SK-N-SH (cell line): ENCODE data around the gene SLC1A2. TPM values are rescaled to one million over a fixed set of nuclear protein-coding genes. Genes with fewer than 3 reads are reported as not detected.

Experiments
- CTCF ChIA-PET: fragments of 300-600, 350-600 bp; formaldehyde crosslinking; extraction: SDS; loops from one replicate; lab custom pipeline; 2021; lab: Yijun Ruan, JAX
- POLR2A ChIA-PET: fragments of 350-600 bp; sonication (Branson Sonifier 250); formaldehyde crosslinking; extraction: SDS; loops from one replicate; lab custom pipeline; 2020; ENCODE audit warnings: antibody characterized with exemption, inconsistent platforms; lab: Yijun Ruan, JAX
- DNase-seq: peaks from one replicate; pipeline ENCODE4 v3.0.0; 2012
- H2AFZ ChIP-seq: fragments of 200-600 bp; sonication (generic); 2 replicates; pipeline ENCODE4 v1.8.1; 2016; ENCODE audit warnings: antibody characterized with exemption, mild to moderate bottlenecking, low read depth
- H3F3A ChIP-seq: fragments of 200-600 bp; sonication (generic); replicated peaks from 2 replicates; pipeline ENCODE3; 2016; ENCODE audit warnings: antibody characterized with exemption, mild to moderate bottlenecking; ENCODE audit not compliant: insufficient read depth
- H3K27ac ChIP-seq, 2 experiments: fragments of 200-500 bp in 1 of 2; fragments of 200-600 bp in 1 of 2; sonication (Bioruptor generic) in 1 of 2; sonication (generic), shearing (Covaris generic) in 1 of 2; 2 replicates each; pipeline versions ENCODE4 v1.5.1 to v1.6.1; 2014 to 2016; ENCODE audit warnings: low read depth in 2 of 2, inconsistent platforms in 1 of 2, low read length in 1 of 2, mild to moderate bottlenecking in 1 of 2, mixed read lengths in 1 of 2
- H3K27me3 ChIP-seq: fragments of 200-600 bp; sonication (generic), shearing (Covaris generic); 2 replicates; pipeline ENCODE4 v1.6.1; 2016; ENCODE audit warnings: mixed run types; ENCODE audit not compliant: insufficient read depth
- H3K36me3 ChIP-seq, 2 experiments: fragments of 200-500 bp in 1 of 2; fragments of 200-600 bp in 1 of 2; sonication (Bioruptor generic) in 1 of 2; sonication (generic) in 1 of 2; replicated peaks in 1 of 2; 2 replicates each; pipeline versions ENCODE3 to v1.5.1; 2014 to 2016; ENCODE audit warnings: low read length in 1 of 2, mild to moderate bottlenecking in 1 of 2; ENCODE audit not compliant: insufficient read depth in 2 of 2, control insufficient read depth in 1 of 2
- H3K4me1 ChIP-seq, 2 experiments: fragments of 200-500 bp in 1 of 2; fragments of 200-600 bp in 1 of 2; sonication (Bioruptor generic) in 1 of 2; sonication (generic), shearing (Covaris generic) in 1 of 2; 2 replicates each; pipeline versions ENCODE4 v1.5.1 to v1.6.1; 2014 to 2016; ENCODE audit warnings: low read depth in 1 of 2, low read length in 1 of 2, mixed run types in 1 of 2; ENCODE audit not compliant: insufficient read depth in 2 of 2, control insufficient read depth in 1 of 2
- H3K4me2 ChIP-seq: fragments of 200-600 bp; sonication (generic), shearing (Covaris generic); 2 replicates; pipeline ENCODE4 v1.6.1; 2017; ENCODE audit warnings: mixed run types
- H3K4me3 ChIP-seq, 2 experiments: fragments of 200-500 bp in 1 of 2; fragments of 200-600 bp in 1 of 2; sonication (Bioruptor generic) in 1 of 2; sonication (generic), shearing (Covaris generic) in 1 of 2; 2 replicates each; pipeline versions ENCODE4 v1.5.1 to v1.8.1; 2014 to 2016; ENCODE audit warnings: low read depth in 2 of 2, inconsistent platforms in 1 of 2, low read length in 1 of 2, mild to moderate bottlenecking in 1 of 2, mixed read lengths in 1 of 2, moderate library complexity in 1 of 2
- H3K79me2 ChIP-seq: fragments of 200-600 bp; sonication (generic); 2 replicates; pipeline ENCODE4 v1.8.1; 2017; ENCODE audit warnings: mild to moderate bottlenecking; ENCODE audit not compliant: insufficient read depth
- H3K9ac ChIP-seq: fragments of 200-600 bp; sonication (generic); 2 replicates; pipeline ENCODE4 v1.6.1; 2017; ENCODE audit warnings: mixed run types
- H3K9me2 ChIP-seq: fragments of 200-600 bp; sonication (generic); 2 replicates; pipeline ENCODE4 v1.6.1; 2017; ENCODE audit warnings: mixed run types
- H3K9me3 ChIP-seq: fragments of 200-600 bp; sonication (generic); 2 replicates; pipeline ENCODE4 v1.6.1; 2017; ENCODE audit warnings: mixed run types, mild to moderate bottlenecking, moderate library complexity
- H4K20me1 ChIP-seq: fragments of 200-600 bp; sonication (generic); 2 replicates; pipeline ENCODE4 v1.6.1; 2017; ENCODE audit warnings: mild to moderate bottlenecking, mixed run types; ENCODE audit not compliant: insufficient read depth
- ELF1 ChIP-seq: IDR thresholded peaks from 2 replicates; pipeline ENCODE4 v1.4.0; 2012
- EP300 ChIP-seq, 2 experiments: IDR thresholded peaks; 2 replicates each; pipeline versions ENCODE4 v1.4.0 to v1.6.1; 2012; ENCODE audit warnings: borderline replicate concordance in 1 of 2, low read depth in 1 of 2, low read length in 1 of 2
- FOSL2 ChIP-seq: IDR thresholded peaks from 2 replicates; pipeline ENCODE4 v1.4.0; 2012; ENCODE audit warnings: low read depth, mild to moderate bottlenecking, moderate library complexity, borderline replicate concordance
- GABPA ChIP-seq: IDR thresholded peaks from 2 replicates; pipeline ENCODE4 v1.4.0; 2012; ENCODE audit warnings: low read depth, mild to moderate bottlenecking
- GATA2 ChIP-seq: sonication (generic); formaldehyde crosslinking; IDR thresholded peaks from 2 replicates; pipeline ENCODE4 v1.5.0; 2020; ENCODE audit warnings: mild to moderate bottlenecking, missing genetic modification reagents
- MEF2A ChIP-seq: IDR thresholded peaks from 2 replicates; pipeline ENCODE4 v1.4.0; 2012; ENCODE audit warnings: low read depth, borderline replicate concordance
- POLR2AphosphoS5 ChIP-seq: IDR thresholded peaks from 2 replicates; pipeline ENCODE4 v1.6.1; 2012; ENCODE audit warnings: low read depth, low read length
- RCOR1 ChIP-seq: fragments of 150-350 bp; IDR thresholded peaks from 2 replicates; pipeline ENCODE4 v1.6.1; 2017; ENCODE audit warnings: antibody characterized with exemption, low read length
- REST ChIP-seq: IDR thresholded peaks from 2 replicates; pipeline ENCODE4 v1.6.1; 2012; ENCODE audit warnings: mild to moderate bottlenecking, low read depth, low read length, moderate library complexity
- RXRA ChIP-seq: IDR thresholded peaks from 2 replicates; pipeline ENCODE4 v1.4.0; 2012; ENCODE audit warnings: low read depth, mild to moderate bottlenecking, borderline replicate concordance
- SIN3A ChIP-seq: IDR thresholded peaks from 2 replicates; pipeline ENCODE4 v1.6.1; 2012; ENCODE audit warnings: low read depth, mild to moderate bottlenecking, low read length, moderate library complexity, borderline replicate concordance
- TAF1 ChIP-seq: IDR thresholded peaks from 2 replicates; pipeline ENCODE4 v1.6.1; 2012; ENCODE audit warnings: low read depth, mild to moderate bottlenecking, low read length, moderate library complexity, borderline replicate concordance
- TEAD4 ChIP-seq: IDR thresholded peaks from 2 replicates; pipeline ENCODE4 v1.4.0; 2012; ENCODE audit warnings: mild to moderate bottlenecking, borderline replicate concordance; ENCODE audit not compliant: insufficient read depth
- USF1 ChIP-seq: IDR thresholded peaks from 2 replicates; pipeline ENCODE4 v1.4.0; 2012; ENCODE audit warnings: low read depth, borderline replicate concordance
- USF2 ChIP-seq: fragments of 150-350 bp; IDR thresholded peaks from 2 replicates; pipeline ENCODE4 v1.6.1; 2017; ENCODE audit warnings: antibody characterized with exemption, low read length, low read depth, borderline replicate concordance
- ZBTB33 ChIP-seq: IDR thresholded peaks from 2 replicates; pipeline ENCODE4 v1.4.0; 2012; ENCODE audit warnings: low read depth, borderline replicate concordance
- WGBS: methylation state at CpG from one replicate; pipeline ENCODE4 v1.1.6; 2017; ENCODE audit warnings: low lambda C conversion rate; 5-methylcytosine and 5-hydroxymethylcytosine counted together
- polyA plus RNA-seq, 3 experiments: library from polyadenylated mRNA; depleted of rRNA; stranded (reverse); fragments of >200 nt; gene quantifications; 2 replicates each; pipeline ENCODE4 v1.2.3, GENCODE V29; 2012

The SLC1A2 gene
- polyA plus RNA-seq, 1 of the 3 experiments (the other 2 are of a cell fraction): under 0.01 TPM

GRCh38 chr11:35259529-35259928, 159.8 kb downstream of the SLC1A2 start:
- Histone ChIP-seq H4K20me1 (no peaks in the 10 kb centered on the region), H3K9ac (no peak overlapping the region), H3K27me3 (no peaks in the 10 kb centered on the region), H3K9me2 (no peaks in the 10 kb centered on the region), H3K4me2 (no peak overlapping the region), H3K4me3 (no peak overlapping the region), H3K79me2 (no peaks in the 10 kb centered on the region), H3K4me1 (peaks cover 0 to 6% of the 10 kb centered on the region in 2 experiments; a peak in 3 of 4 replicates), H3K27ac (no peak overlapping the region), H3F3A (peaks cover 8% of the 10 kb centered on the region), H3K9me3 (no peaks in the 10 kb centered on the region), H3K36me3 (no peaks in the 10 kb centered on the region), H2AFZ (no peak overlapping the region)
- POLR2A ChIA-PET: no interaction called here
- TF ChIP-seq USF2: no peak
- TF ChIP-seq ELF1: no peak
- TF ChIP-seq EP300 (IDR thresholded peaks at IDR 0.05; ENCODE audit: borderline replicate concordance in 1 of 2, low read depth in 1 of 2, low read length in 1 of 2): no peak
- TF ChIP-seq POLR2AphosphoS5: no peak
- TF ChIP-seq TEAD4: no peak
- no peak for TF ChIP-seq TAF1
- TF ChIP-seq RCOR1: no peak
- no peak for TF ChIP-seq REST
- no peak for TF ChIP-seq SIN3A
- no peak for TF ChIP-seq FOSL2
- TF ChIP-seq GATA2 (CRISPR knock-in tag): no peak
- TF ChIP-seq GABPA: no peak
- no peak for TF ChIP-seq ZBTB33
- TF ChIP-seq RXRA: no peak
- no peak for TF ChIP-seq USF1
- no peak for TF ChIP-seq MEF2A
- 75% methylated on average over 2 of the region's 2 CpGs for WGBS
- CTCF ChIA-PET: interaction anchor here (0.6 to 2.5 kb wide), 2 partner anchors 15 to 227 kb away, joined by 3 to 9 read pairs; no protein-coding TSS in a partner anchor
- no peak for DNase-seq
